ENCODE data around the gene SPATC1L. TPM values are rescaled to one million over a fixed set of nuclear protein-coding genes. Genes with fewer than 3 reads are reported as not detected.
A peak's percentile ranks its signal among the peaks of the same experiment; 100 is the strongest.
"Not testable (repeated sequence)": the region's sequence is repeated elsewhere in the genome, so short reads cannot be mapped to it uniquely, and the experiment has no call there.

Gene SPATC1L
- total RNA-seq, 2 donors from 2014 or later: 10.0 to 11.0 TPM

GRCh38 chr21:46157396-46157986 lies 26.8 kb downstream of the SPATC1L start:
- no peak for DNase-seq
- intact Hi-C loops (cut with DNase I): loop anchor here in 1 of 2 donors (10.0 kb wide), 1 partner anchor 77 kb away; no protein-coding TSS in a partner anchor
- ATAC-seq: no peak

DNA sequence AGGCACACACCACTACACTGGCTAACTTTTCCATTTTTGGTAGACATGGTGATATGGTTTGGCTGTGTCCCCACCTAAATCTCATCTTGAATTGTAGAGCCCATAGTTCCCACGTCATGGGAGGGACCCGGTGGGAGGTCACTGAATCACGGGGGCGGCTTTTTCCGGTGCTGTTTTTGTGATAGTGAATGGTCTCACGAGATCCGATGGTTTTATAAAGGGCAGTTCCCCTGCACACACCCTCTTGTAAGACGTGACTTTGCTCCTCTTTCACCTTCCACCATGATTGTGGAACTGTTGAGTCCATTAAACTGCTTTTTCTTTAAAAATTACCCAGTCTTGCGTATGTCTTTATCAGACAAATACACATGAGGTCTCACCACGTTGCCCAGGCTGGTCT lies 27.6 kb downstream of the SPATC1L start:
- intact Hi-C loops (cut with DNase I): loop anchor here in 1 of 2 donors (10.0 kb wide), 1 partner anchor 78 kb away; no protein-coding TSS in a partner anchor
- DNase-seq: no peak
- no peak for ATAC-seq

DNA sequence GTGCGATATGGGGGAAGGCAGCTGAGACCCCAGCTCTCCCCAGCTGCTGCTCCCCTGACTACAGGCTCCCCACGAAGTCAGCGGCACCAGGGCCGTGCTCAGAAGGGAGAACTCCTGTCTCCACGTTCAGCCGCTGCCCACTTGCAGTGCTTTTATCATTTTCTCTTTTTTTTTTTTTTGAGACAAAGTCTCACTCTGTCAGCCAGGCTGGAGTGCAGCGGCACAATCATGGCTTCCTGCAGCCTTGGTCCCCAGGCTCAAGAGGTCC lies 27.9 kb downstream of the SPATC1L start:
- DNase-seq (no peak), ATAC-seq (no peak)
- intact Hi-C loops (cut with DNase I): loop anchor here in 1 of 2 donors (10.0 kb wide), 1 partner anchor 78 kb away; no protein-coding TSS in a partner anchor

DNA sequence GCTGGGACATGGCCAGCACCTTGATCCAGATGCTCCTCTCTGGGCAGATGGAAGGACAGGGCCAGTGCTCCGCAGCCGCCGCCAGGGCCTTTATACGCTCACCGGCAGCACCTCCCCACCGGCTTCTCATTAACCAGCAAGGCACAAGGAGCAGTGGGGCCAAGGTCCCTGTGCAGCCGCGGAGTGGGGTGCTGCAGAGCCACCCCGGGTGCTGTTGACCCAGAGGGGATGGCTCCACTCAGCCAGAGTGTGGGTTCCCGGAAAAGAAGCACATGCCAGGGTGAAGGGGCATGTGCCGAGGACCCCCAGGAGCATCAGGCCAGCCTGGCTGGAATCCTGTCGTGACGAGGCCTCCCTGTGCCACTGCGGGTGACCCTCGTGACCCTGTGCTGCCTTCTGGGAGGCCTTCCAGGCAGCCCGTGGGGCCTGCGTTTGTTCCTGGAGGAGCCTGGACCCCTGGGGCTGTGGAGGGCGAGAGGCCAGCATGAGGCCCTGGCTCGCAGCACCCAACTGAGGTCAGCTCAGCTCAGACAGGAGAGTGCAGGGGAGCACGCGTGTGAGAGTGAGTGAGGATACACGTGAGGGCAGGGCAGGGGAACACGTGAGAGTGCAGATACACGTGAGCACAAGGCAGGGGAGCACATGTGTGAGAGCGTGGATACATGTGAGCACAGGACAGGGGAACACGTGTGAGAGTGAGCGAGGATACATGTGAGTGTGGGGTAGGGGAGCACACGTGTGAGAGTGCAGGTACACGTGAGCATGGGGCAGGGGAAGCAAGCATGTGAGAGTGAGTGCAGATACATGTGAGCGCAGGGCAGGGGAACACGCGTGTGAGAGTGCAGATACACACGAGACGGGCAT lies 28.5 kb downstream of the SPATC1L start, which contains the start of gene FTCD:
FTCD (minus strand) TSS at position 66 of the 864 bp plus-strand sequence; CDS start at position 10, 56 bp downstream.
- DNase-seq: no peak
- ATAC-seq: no peak
- intact Hi-C loops (cut with DNase I): loop anchor here in 1 of 2 donors (10.0 kb wide), 1 partner anchor 79 kb away; no protein-coding TSS in a partner anchor

DNA sequence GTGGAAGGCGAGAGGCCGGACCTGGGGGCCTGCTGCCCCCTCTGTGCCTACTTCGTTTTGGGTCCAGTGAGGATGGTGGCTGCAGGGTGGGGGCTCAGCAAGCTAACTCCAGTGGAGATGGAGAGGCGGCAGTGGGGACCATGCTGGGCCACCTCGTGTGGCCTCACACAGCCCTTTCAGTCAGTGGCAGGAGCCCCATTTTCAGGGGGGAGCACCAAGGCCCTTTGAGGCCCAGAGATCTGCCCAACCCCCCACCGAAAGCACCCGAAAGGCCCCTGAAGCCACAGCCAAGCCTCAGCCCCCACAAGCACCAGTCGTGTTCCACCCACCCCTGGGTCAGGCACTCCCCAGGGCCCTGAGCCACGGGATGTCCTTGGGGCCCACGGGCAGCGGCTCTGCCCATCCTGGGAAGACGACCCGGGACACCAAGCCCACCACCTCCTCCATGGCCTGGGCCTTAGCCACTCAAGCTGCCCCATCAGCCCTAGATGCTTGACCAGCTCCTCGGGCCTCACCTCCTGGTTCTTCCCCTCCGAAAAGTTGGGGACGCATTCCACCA lies 29.2 kb downstream of the SPATC1L start:
- DNase-seq: no peak
- intact Hi-C loops (cut with DNase I): loop anchor here in 1 of 2 donors (10.0 kb wide), 1 partner anchor 80 kb away; no protein-coding TSS in a partner anchor
- no peak for ATAC-seq

DNA sequence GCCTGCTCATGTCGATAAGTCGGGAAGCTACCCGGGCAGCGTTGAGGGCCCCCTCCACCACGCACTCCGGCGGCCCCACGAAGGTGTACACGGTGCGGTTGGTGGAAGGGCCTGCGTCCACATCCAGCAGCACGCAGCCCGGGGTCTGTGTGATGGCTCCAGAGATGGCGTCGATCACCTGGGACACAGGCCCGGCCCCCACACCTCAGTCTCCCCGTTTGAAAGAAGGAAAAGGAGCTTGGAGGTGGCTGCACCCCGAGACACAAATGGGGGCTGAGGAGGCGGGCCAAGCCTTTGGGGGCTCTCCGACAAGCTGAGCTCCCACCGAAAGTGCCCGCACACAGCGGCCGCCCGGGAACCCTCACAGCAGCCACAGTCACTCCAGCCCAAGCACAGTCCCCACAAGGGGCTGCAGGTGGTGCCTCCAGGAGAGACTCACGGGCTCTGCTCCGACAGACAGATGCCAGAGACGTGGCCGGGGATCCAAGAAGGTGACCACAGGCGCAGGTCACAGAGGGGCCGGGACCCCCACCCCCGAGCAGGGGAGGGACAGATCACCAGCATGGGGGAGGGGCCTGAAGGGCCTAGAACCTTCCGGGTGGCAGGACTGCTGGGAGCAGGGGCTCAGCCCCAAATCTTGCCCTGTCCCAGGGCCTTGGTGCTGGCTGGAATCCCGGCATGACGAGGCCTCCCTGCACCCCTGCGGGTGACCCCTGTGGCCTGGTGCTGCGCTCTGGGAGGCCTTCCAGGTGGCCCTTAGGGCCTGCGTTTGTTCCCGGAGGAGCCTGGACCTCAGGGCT lies 29.9 kb downstream of the SPATC1L start:
- ATAC-seq (no peak), DNase-seq (no peak)
- intact Hi-C loops (cut with DNase I): loop anchor here in 1 of 2 donors (10.0 kb wide), 1 partner anchor 80 kb away; no protein-coding TSS in a partner anchor

- ATAC-seq (peak; percentile 72 to 76), DNase-seq (no peak)
- intact Hi-C loops (cut with DNase I): loop anchor here in 1 of 2 donors (10.0 kb wide), 1 partner anchor 81 kb away; no protein-coding TSS in a partner anchor
Measured at GRCh38 chr21:46153247-46154154, 30.8 kb downstream of the SPATC1L start.

DNA sequence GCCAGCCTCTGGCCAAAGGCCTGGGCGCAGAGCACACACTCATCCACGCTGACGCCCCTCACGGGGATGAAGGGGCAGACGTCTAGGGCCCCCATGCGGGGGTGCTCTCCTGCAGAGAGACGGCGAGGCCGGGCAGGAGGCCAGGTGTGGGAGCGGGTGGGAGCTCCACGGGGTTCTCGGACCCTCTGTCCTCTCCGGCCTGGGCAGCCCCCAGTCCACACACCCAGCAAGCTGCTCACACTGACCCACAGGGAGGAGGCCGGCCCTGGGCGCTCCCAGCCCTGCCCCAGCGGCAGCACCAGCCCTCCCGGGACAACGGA lies 31.4 kb downstream of the SPATC1L start:
- DNase-seq (no peak), ATAC-seq (peak; percentile 21 to 48)
- intact Hi-C loops (cut with DNase I): loop anchor here in 1 of 2 donors (10.0 kb wide), 1 partner anchor 82 kb away; no protein-coding TSS in a partner anchor

GRCh38 chr21:46151989-46152926 lies 32.0 kb downstream of the SPATC1L start:
- DNase-seq (no peak), ATAC-seq (no peak)
- intact Hi-C loops (cut with DNase I): loop anchor here in 1 of 2 donors (10.0 kb wide), 1 partner anchor 83 kb away; no protein-coding TSS in a partner anchor

GRCh38 chr21:46151261-46151988 lies 32.8 kb downstream of the SPATC1L start:
- intact Hi-C loops (cut with DNase I): loop anchor here in 1 of 2 donors (10.0 kb wide), 1 partner anchor 83 kb away; no protein-coding TSS in a partner anchor
- ATAC-seq (no peak), DNase-seq (no peak)

- ATAC-seq (no peak), DNase-seq (peak; percentile 18)
- intact Hi-C loops (cut with DNase I): loop anchor here in 1 of 2 donors (10.0 kb wide), 1 partner anchor 84 kb away; no protein-coding TSS in a partner anchor
Measured at GRCh38 chr21:46150491-46151121, 33.7 kb downstream of the SPATC1L start.

- peak; percentile 10 for DNase-seq
Measured at GRCh38 chr21:46150073-46150472, 34.2 kb downstream of the SPATC1L start.

DNA sequence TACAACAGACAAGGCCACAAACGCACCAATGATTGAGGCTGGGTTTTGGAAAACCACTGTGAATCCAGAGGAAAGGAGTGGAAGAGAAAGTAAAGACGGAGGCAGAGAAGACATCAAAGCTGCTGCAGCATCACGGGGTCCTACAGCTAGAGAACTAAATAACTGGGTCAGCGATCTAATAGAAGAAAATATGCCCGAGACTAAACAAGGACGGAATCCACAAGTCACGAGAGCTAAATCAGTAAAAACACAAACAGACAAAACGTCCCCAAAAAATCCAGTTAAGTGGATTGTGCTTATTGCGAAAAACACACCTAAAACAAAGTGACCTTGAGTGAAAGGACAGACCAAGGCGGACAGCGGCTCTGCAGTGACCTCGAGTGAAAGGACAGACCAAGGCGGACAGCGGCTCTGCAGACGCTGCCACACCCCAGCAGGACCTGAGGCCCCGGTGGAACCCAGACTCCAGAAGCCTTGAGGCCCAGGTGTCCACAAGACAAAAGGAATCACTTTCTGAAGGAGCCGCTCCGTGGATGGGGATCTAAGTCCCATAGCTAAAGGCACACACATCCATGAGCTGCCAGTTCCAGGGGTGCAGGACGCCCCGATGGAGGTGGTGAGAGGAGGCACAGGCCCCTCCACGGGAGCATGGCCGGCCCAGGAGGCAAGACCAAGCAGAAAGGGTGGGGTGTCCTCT lies 34.9 kb downstream of the SPATC1L start:
- no peak for ATAC-seq
- DNase-seq: peak; percentile 16
- intact Hi-C loops (cut with DNase I): loop anchor here in 1 of 2 donors (10.0 kb wide), 1 partner anchor 105 kb away; no protein-coding TSS in a partner anchor

More at GRCh38 chr21:46150073-46150472, 34.2 kb downstream of the SPATC1L start:
- intact Hi-C loops (cut with DNase I): loop anchor here in 1 of 2 donors (10.0 kb wide), 1 partner anchor 85 kb away; no protein-coding TSS in a partner anchor
- no peak for ATAC-seq

DNA sequence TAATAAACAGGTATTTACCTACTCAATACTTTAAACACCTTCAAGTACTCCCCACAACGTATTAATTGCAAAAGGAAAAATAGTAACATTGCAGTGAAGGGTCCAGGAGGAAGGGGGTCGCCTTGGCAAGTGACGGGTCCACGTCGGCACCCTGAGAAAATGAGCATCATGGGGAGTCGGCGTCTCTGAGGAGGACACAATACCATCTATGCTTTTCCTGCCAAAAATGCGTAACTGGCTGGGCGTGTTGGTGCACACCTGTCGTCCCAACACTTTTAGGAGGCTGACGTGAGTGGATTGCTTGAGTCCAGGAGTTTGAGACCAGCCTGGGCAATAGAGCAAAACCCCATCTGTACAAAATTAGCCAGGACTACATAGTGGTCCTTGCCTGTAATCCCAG lies 36.2 kb downstream of the SPATC1L start:
- DNase-seq: no peak
- intact Hi-C loops (cut with DNase I): loop anchor here in 1 of 2 donors (10.0 kb wide), 1 partner anchor 107 kb away; no protein-coding TSS in a partner anchor

DNA sequence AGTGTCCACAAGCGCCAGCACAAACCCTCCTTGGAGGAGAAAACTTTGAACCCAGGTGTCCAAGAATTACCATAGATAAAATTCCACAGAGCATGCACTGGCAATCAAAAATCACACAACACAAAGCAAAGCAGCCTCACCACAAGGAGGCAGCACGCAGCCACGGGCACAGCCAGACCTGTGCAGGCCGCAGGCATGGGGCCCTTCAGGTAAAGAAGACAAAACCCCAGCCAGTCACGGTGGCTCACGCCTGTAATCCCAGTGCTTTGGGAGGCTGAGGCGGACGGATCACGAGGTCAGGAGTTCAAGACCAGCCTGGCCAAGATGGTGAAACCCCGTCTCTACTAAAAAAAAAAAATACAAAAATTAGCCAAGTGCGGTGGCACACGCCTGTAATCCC lies 36.8 kb downstream of the SPATC1L start:
- intact Hi-C loops (cut with DNase I): loop anchor here in 1 of 2 donors (10.0 kb wide), 1 partner anchor 107 kb away; no protein-coding TSS in a partner anchor
- ATAC-seq, DNase-seq: not testable (repeated sequence)

More for the DNA sequence above, 36.2 kb downstream of the SPATC1L start:
- no peak for ATAC-seq
